Putamen (tissue), 1 donor: ENCODE results near the gene FOXG1.
A peak's percentile ranks its signal among the peaks of the same experiment; 100 is the strongest.

Source experiments
- DNase-seq: peaks from one replicate; pipeline ENCODE4 v3.0.0-alpha.2; 2016; ENCODE audit warnings: low spot score

The FOXG1 gene

GRCh38 chr14:28761438-28762291 lies 4.9 kb upstream of the FOXG1 start:
- DNase-seq = no peak

GRCh38 chr14:28762303-28762954 lies 4.2 kb upstream of the FOXG1 start:
- no peak for DNase-seq

- DNase-seq = no peak
These were observed 3.6 kb upstream of the FOXG1 start for GRCh38 chr14:28762955-28763326.

- no peak for DNase-seq
These were observed 2.8 kb upstream of the FOXG1 start for GRCh38 chr14:28763751-28764256.

- no peak for DNase-seq
These were observed 2.1 kb upstream of the FOXG1 start for GRCh38 chr14:28764257-28765160.

- DNase-seq = no peak
These were observed 1.3 kb upstream of the FOXG1 start for GRCh38 chr14:28765169-28765830.

GRCh38 chr14:28765831-28766468 lies 637 bp upstream of the FOXG1 start:
- no peak for DNase-seq

- no peak for DNase-seq
These were observed 654 bp downstream of the FOXG1 start for GRCh38 chr14:28767030-28767852.

- no peak for DNase-seq
These were observed 1.5 kb downstream of the FOXG1 start for GRCh38 chr14:28767853-28768741.

GRCh38 chr14:28769276-28769880 lies 2.8 kb downstream of the FOXG1 start:
- DNase-seq = no peak

GRCh38 chr14:28770061-28770460 lies 3.5 kb downstream of the FOXG1 start:
- DNase-seq = no peak

GRCh38 chr14:28770630-28771029 lies 4.0 kb downstream of the FOXG1 start:
- DNase-seq = no peak

- no peak for DNase-seq
These were observed 4.6 kb downstream of the FOXG1 start for GRCh38 chr14:28771168-28771567.

GRCh38 chr14:28772613-28773012 lies 6.0 kb downstream of the FOXG1 start:
- DNase-seq = no peak

GRCh38 chr14:28773176-28773575 lies 6.6 kb downstream of the FOXG1 start:
- DNase-seq = no peak

GRCh38 chr14:28773861-28774691 lies 7.5 kb downstream of the FOXG1 start:
- peak; percentile 82 for DNase-seq

- DNase-seq = no peak
These were observed 8.5 kb downstream of the FOXG1 start for GRCh38 chr14:28774764-28775735.
